GM12878 (cell line): ENCODE data around the gene NT5C2. TPM values are rescaled to one million over a fixed set of nuclear protein-coding genes. Genes with fewer than 3 reads are reported as not detected.

Experiments
- ATAC-seq: fragments of 200-7000 bp; cut with Tn5 transposase; 3 replicates; pipeline ENCODE4 v1.9.1; 2020; ENCODE audit warnings: mild to moderate bottlenecking, moderate library complexity
- BruUV-seq: library from RNA; stranded (reverse); fragments of 400-500 nt; replicated peaks from 2 replicates; lab custom pipeline; 2021; lab: Mats Ljungman, UMichigan
- CTCF ChIA-PET: fragments of 300-600 bp; sonication (Branson Sonifier 250); formaldehyde crosslinking; extraction: SDS; loops from one replicate; lab custom pipeline; 2021; ENCODE audit warnings: inconsistent platforms; lab: Yijun Ruan, JAX
- POLR2A ChIA-PET: fragments of 350-600 bp; formaldehyde crosslinking; extraction: SDS; loops from one replicate; lab custom pipeline; 2021; ENCODE audit warnings: inconsistent platforms; lab: Charles Lee
- RAD21 ChIA-PET: fragments of 300-600 bp; sonication (Branson Sonifier 250); formaldehyde crosslinking; loops from one replicate; lab custom pipeline; 2023; ENCODE audit warnings: antibody characterized with exemption; ENCODE audit not compliant: unreplicated experiment; lab: Charles Lee
- SMC1A ChIA-PET: fragments of 300-600 bp; sonication (Branson Sonifier 250); formaldehyde crosslinking; loops from one replicate; lab custom pipeline; 2023; ENCODE audit not compliant: unreplicated experiment, uncharacterized antibody; lab: Charles Lee
- DNase-seq: peaks from one replicate; pipeline ENCODE4 v3.0.0-alpha.2; 2011; ENCODE audit warnings: low read depth, low spot score
- FAIRE-seq: peaks from 3 replicates; lab custom pipeline; 2011; peaks lifted over from hg19 to GRCh38; lab: Jason Lieb, UNC
- H2AFZ ChIP-seq: 2 replicates; pipeline ENCODE4 v1.6.0; 2011; ENCODE audit warnings: low read depth, low read length, control low read depth; ENCODE audit not compliant: control insufficient read depth
- H3K27ac ChIP-seq: 2 replicates; pipeline ENCODE4 v1.5.1; 2011; ENCODE audit warnings: control low read depth; ENCODE audit not compliant: control insufficient read depth, insufficient read depth
- H3K27me3 ChIP-seq, 2 experiments: replicated peaks in 1 of 2; 2 replicates each; pipeline versions ENCODE4 v1.6.0 to v1.6.1; 2011; ENCODE audit warnings: low read length in 1 of 2; ENCODE audit not compliant: control insufficient read depth in 2 of 2, insufficient read depth in 2 of 2
- H3K36me3 ChIP-seq, 2 experiments: 2 replicates each; pipeline ENCODE4 v1.5.1; 2011; ENCODE audit warnings: low read length in 1 of 2; ENCODE audit not compliant: control insufficient read depth in 2 of 2, insufficient read depth in 2 of 2
- H3K4me1 ChIP-seq: 2 replicates; pipeline ENCODE4 v1.6.1; 2011; ENCODE audit warnings: mild to moderate bottlenecking, low read length, moderate library complexity, mixed read lengths; ENCODE audit not compliant: control insufficient read depth, insufficient read depth
- H3K4me2 ChIP-seq: 2 replicates; pipeline ENCODE4 v1.6.0; 2011; ENCODE audit warnings: control low read depth; ENCODE audit not compliant: control insufficient read depth, insufficient read depth
- H3K4me3 ChIP-seq: fragments of 200-600 bp; sonication (generic); 2 replicates; pipeline ENCODE4 v1.5.1; 2016
- H3K79me2 ChIP-seq: 2 replicates; pipeline ENCODE4 v1.6.0; 2011; ENCODE audit warnings: low read length; ENCODE audit not compliant: control insufficient read depth, insufficient read depth
- H3K9ac ChIP-seq: 2 replicates; pipeline ENCODE4 v1.8.0; 2011; ENCODE audit warnings: low read length, control low read depth, mixed read lengths; ENCODE audit not compliant: control insufficient read depth, insufficient read depth
- H3K9me3 ChIP-seq: replicated peaks from 3 replicates; pipeline ENCODE4 v1.5.1; 2011; ENCODE audit warnings: mild to moderate bottlenecking, low read length; ENCODE audit not compliant: control insufficient read depth, insufficient read depth
- H4K20me1 ChIP-seq: 2 replicates; pipeline ENCODE4 v1.6.0; 2011; ENCODE audit not compliant: control insufficient read depth, insufficient read depth
- KLF5 ChIP-seq: fragments of 450-650 bp; IDR thresholded peaks from 2 replicates; pipeline ENCODE4 v1.6.1; 2014; ENCODE audit warnings: mild to moderate bottlenecking; ENCODE audit not compliant: partially characterized antibody
- NFYB ChIP-seq: IDR thresholded peaks from 2 replicates; pipeline ENCODE4 v1.6.1; 2011; ENCODE audit warnings: low read depth, mild to moderate bottlenecking, low read length, improper control_type of control experiment, moderate library complexity; ENCODE audit not compliant: insufficient read depth
- RAD21 ChIP-seq: IDR thresholded peaks from 2 replicates; pipeline ENCODE4 v1.6.1; 2011; ENCODE audit warnings: mild to moderate bottlenecking, low read depth, low read length, moderate library complexity; ENCODE audit not compliant: insufficient read depth
- SREBF2 ChIP-seq: IDR thresholded peaks from 2 replicates; pipeline ENCODE4 v1.6.1; 2012; ENCODE audit warnings: mild to moderate bottlenecking, low read length
- YY1 ChIP-seq: IDR thresholded peaks from 2 replicates; pipeline ENCODE4 v1.6.1; 2011; ENCODE audit warnings: low read depth, mild to moderate bottlenecking, low read length
- WGBS: methylation state at CpG from one replicate; pipeline ENCODE4 v1.1.6; 2016; ENCODE audit warnings: low lambda C conversion rate; ENCODE audit not compliant: insufficient replicate concordance, insufficient coverage; ENCODE audit errors: missing lambda C conversion rate; 5-methylcytosine and 5-hydroxymethylcytosine counted together
- in situ Hi-C: fragments of 300-500 bp; cut with MboI; formaldehyde crosslinking; loops from 9 replicates; pipeline ENCODE4 v1.14.3; 2018; ENCODE audit warnings: mixed read lengths
- intact Hi-C: fragments of 100-400 bp; cut with micrococcal nuclease; formaldehyde crosslinking; loops from one replicate; pipeline ENCODE4 v1.14.2; 2022; ENCODE audit not compliant: unreplicated experiment
- polyA plus RNA-seq, 11 experiments: library from polyadenylated mRNA; depleted of rRNA in 4 of 11; unstranded in 6 of 11; stranded (reverse) in 5 of 11; fragments of >200 nt; fragmentation: Nextera tagmentation in 4 of 11; fragmentation: Illumina TruSeq in 1 of 11; extraction: Ambion mirVana in 4 of 11; extraction: Trizol in 1 of 11; gene quantifications; 1 replicate in 1 of 11; 2 replicates in 10 of 11; pipeline versions ENCODE4 v1.2.1 to v1.2.3, GENCODE V29; 2011 to 2016; ENCODE audit warnings: inconsistent platforms in 2 of 11, missing spikeins in 2 of 11, low read depth in 1 of 11
- total RNA-seq, 4 experiments: library from RNA; depleted of rRNA in 3 of 4; stranded (reverse); fragments of >200 nt in 3 of 4; fragmentation: Illumina TruSeq in 1 of 4; extraction: Trizol in 1 of 4; gene quantifications; 2 replicates each; pipeline versions ENCODE4 v1.2.1 to v1.2.3, GENCODE V29; 2013 to 2021
- TF ChIP-seq, protein P1 (sequence below): IDR thresholded peaks from 2 replicates; pipeline ENCODE4 v1.6.1; 2011; ENCODE audit warnings: low read depth, mild to moderate bottlenecking, low read length, moderate library complexity, borderline replicate concordance; ENCODE audit errors: extremely low read depth

The NT5C2 gene
- total and polyA plus RNA-seq, 10 of the 15 experiments (the other 5 are each of a cell fraction or from before 2014, with no cell fraction given): 15.8 to 70.1 (median 56.0) TPM

DNA sequence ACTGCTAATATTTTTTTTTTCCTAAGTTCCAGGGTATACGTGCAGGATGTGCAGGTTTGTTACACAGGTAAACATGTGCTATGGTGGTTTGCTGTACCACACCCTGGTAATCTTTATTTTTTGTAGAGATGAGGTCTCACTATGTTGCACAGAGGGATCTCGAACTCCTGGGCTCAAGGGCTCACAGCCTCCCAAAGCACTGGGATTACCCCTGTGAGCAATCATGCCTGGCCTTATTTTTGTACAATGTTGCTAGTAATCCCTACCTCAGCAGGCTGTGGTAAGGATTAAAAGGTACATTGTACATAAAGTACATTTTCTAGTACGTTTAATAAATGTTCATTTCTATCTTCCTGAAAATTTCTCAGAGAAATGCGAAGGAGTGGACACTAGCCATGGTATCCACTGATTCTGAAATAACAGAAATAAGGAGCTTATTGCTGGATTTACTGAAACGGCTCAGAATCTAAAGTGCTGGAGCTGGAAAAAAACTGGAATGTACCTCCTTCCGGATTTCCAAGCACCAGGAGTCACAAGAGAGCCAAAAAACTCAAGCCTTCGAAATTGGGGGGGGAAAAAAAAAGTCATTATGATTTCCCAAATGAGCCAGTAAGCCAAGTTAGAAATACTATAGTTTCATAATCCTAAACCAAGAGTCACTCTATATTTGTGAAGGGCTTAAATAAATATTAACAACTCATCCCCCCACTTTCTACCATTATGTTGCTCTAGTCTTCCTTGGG lies 69.6 kb downstream of the NT5C2 start:
- Histone ChIP-seq H3K4me2 (no peak overlapping the region), H3K9me3 (no peaks in the 10 kb centered on the region), H3K4me3 (no peak overlapping the region), H3K27ac (no peak overlapping the region), H3K4me1 (peaks cover 17% of the 10 kb centered on the region), H3K79me2 (peaks cover 7% of the 10 kb centered on the region), H3K9ac (no peak overlapping the region), H3K36me3 (no peaks in the 10 kb centered on the region; a peak in 1 of 4 replicates), H2AFZ (no peak overlapping the region), H4K20me1 (no peaks in the 10 kb centered on the region), H3K27me3 (no peaks in the 10 kb centered on the region)
- CTCF ChIA-PET: interaction anchor here (2.2 to 4.5 kb wide), 2 partner anchors 10 to 13 kb away, joined by 9 to 15 read pairs; no protein-coding TSS in a partner anchor
- BruUV-seq: no TSS peak
- POLR2A ChIA-PET: interaction anchor here (0.5 to 6.2 kb wide), 5 partner anchors 13 to 1233 kb away, joined by 3 to 31 read pairs (median 4); no protein-coding TSS in a partner anchor
- FAIRE-seq (no peak), ATAC-seq (no peak), DNase-seq (no peak)
- SMC1A ChIA-PET: interaction anchor here (1.3 to 4.8 kb wide), 4 partner anchors 12 to 121 kb away, joined by 3 to 49 read pairs (median 12); partner anchors contain the start of gene NT5C2
- RAD21 ChIA-PET: interaction anchor here (0.7 to 6.5 kb wide), 4 partner anchors 12 to 206 kb away, joined by 3 to 67 read pairs (median 6); partner anchors contain the start of genes CNNM2 and NT5C2
- intact Hi-C loops: loop anchor here (2.0 kb wide), 1 partner anchor 117 kb away; no protein-coding TSS in a partner anchor
- 96% methylated on average over 7 of the region's 7 CpGs for WGBS
- no peak for TF ChIP-seq YY1
- TF ChIP-seq, protein P1, sequence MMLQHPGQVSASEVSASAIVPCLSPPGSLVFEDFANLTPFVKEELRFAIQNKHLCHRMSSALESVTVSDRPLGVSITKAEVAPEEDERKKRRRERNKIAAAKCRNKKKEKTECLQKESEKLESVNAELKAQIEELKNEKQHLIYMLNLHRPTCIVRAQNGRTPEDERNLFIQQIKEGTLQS: no peak
- TF ChIP-seq RAD21: no peak
- TF ChIP-seq SREBF2: no peak
- TF ChIP-seq KLF5: no peak
- no peak for TF ChIP-seq NFYB
- in situ Hi-C loops: no loop called here
